Neural crest cell (in vitro differentiated cells): ENCODE results near the gene GLT1D1. TPM values are rescaled to one million over a fixed set of nuclear protein-coding genes. Genes with fewer than 3 reads are reported as not detected.

Experiments
- DNase-seq: peaks from one replicate; pipeline ENCODE4 v3.0.0; 2021; ENCODE audit warnings: low read depth, mixed read lengths, low spot score
- H3K27ac Mint-ChIP-seq: one replicate; pipeline ENCODE4 v1.8.0; 2021; ENCODE audit warnings: mild to moderate bottlenecking, mixed read lengths; ENCODE audit not compliant: unreplicated experiment
- H3K27me3 Mint-ChIP-seq: 2 replicates; pipeline ENCODE4 v1.8.0; 2021; ENCODE audit warnings: low read depth, mild to moderate bottlenecking, mixed read lengths
- H3K36me3 Mint-ChIP-seq: 2 replicates; pipeline ENCODE4 v1.8.0; 2021; ENCODE audit warnings: low read depth, mild to moderate bottlenecking, mixed read lengths
- H3K4me1 Mint-ChIP-seq: 2 replicates; pipeline ENCODE4 v1.8.0; 2021; ENCODE audit warnings: mixed read lengths
- H3K4me3 Mint-ChIP-seq: one replicate; pipeline ENCODE4 v1.8.0; 2021; ENCODE audit warnings: mild to moderate bottlenecking, mixed read lengths
- H3K9me3 Mint-ChIP-seq: 2 replicates; pipeline ENCODE4 v1.8.0; 2021; ENCODE audit warnings: mixed read lengths
- total RNA-seq: library from RNA; stranded (reverse); gene quantifications from 2 replicates; pipeline ENCODE4 v1.2.1, GENCODE V29; 2021
- TF ChIP-seq, protein P1 (sequence below): fragments of 200-600 bp; sonication (generic); conservative IDR thresholded peaks from 2 replicates; pipeline ENCODE4 v1.5.0; 2021; ENCODE audit warnings: antibody characterized with exemption, mild to moderate bottlenecking

GLT1D1 gene
- total RNA-seq, 1 donor from 2014 or later: 7.4 TPM

DNA sequence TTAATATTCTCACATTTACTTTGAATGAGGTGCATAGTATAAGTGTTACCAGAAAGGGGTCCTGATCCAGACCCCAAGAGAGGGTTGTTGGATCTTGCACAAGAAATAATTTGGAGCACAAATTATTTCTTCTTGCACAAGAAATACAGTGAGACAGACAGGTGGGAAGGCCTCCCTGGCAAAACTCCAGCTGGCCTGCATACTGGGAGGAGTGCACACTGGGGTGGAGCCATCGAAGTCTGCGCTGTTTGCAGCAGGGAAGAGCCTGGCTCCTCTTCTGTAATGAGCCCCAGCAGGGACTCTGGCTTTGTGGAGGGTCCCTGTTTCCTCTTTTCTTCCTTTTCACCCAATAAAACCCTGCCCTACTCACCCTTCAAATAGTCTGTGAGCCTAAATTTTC lies 141.6 kb downstream of the GLT1D1 start:
- DNase-seq: no peak
- H3K36me3 Mint-ChIP-seq: no peaks in the 10 kb centered on the region
- no peaks in the 10 kb centered on the region for H3K9me3 Mint-ChIP-seq
- H3K27me3 Mint-ChIP-seq: no peaks in the 10 kb centered on the region
- no peak overlapping the region for H3K4me3 Mint-ChIP-seq
- TF ChIP-seq, protein P1, sequence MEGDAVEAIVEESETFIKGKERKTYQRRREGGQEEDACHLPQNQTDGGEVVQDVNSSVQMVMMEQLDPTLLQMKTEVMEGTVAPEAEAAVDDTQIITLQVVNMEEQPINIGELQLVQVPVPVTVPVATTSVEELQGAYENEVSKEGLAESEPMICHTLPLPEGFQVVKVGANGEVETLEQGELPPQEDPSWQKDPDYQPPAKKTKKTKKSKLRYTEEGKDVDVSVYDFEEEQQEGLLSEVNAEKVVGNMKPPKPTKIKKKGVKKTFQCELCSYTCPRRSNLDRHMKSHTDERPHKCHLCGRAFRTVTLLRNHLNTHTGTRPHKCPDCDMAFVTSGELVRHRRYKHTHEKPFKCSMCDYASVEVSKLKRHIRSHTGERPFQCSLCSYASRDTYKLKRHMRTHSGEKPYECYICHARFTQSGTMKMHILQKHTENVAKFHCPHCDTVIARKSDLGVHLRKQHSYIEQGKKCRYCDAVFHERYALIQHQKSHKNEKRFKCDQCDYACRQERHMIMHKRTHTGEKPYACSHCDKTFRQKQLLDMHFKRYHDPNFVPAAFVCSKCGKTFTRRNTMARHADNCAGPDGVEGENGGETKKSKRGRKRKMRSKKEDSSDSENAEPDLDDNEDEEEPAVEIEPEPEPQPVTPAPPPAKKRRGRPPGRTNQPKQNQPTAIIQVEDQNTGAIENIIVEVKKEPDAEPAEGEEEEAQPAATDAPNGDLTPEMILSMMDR: no peak
- H3K4me1 Mint-ChIP-seq: no peaks in the 10 kb centered on the region
- no peak overlapping the region for H3K27ac Mint-ChIP-seq

DNA sequence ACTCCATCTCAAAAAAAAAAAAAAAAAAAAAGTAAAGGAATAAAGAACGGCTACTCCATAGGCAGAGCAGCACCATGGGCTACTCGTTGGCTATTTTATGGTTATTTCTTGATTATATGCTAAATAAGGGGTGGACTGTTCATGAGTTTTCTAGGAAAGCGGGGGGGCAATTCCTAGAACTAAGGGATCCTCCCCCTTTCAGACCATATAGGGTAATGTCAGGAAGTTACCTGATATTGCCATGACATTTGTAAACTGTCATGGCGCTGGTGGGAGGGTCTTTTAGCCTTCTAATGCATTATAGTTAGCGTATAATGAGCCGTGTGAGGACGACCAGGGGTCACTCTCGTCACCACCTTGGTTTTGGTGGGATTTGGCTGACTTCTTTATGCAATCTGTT lies 142.3 kb downstream of the GLT1D1 start:
- TF ChIP-seq, protein P1: no peak
- Mint-ChIP-seq H3K27me3 (no peaks in the 10 kb centered on the region), H3K27ac (no peak overlapping the region), H3K9me3 (no peaks in the 10 kb centered on the region), H3K4me3 (no peak overlapping the region), H3K36me3 (no peaks in the 10 kb centered on the region), H3K4me1 (no peaks in the 10 kb centered on the region)
- DNase-seq: no peak

DNA sequence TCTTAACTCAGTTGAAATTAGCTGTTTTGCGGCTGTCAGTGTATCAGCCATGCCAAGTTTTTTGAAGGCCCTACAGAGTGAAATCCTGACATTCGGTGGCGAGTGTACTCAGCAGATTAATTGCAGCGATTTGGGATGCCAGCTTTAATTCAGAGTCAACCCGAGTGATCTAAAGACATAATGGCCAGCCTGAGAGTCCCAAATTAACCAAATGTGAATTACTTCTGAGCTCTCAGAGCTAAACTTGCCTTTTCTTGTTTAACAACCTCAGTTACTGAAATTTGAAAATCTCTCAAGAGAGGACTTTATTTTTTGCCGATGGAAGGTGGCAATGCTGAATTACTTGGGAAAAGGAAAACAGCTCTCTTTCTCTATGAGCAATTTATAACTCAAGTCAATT lies 148.5 kb downstream of the GLT1D1 start:
- H3K9me3 Mint-ChIP-seq: no peaks in the 10 kb centered on the region
- H3K4me1 Mint-ChIP-seq: no peaks in the 10 kb centered on the region
- TF ChIP-seq, protein P1: no peak
- DNase-seq: no peak
- H3K4me3 Mint-ChIP-seq: no peak overlapping the region
- H3K27ac Mint-ChIP-seq: no peak overlapping the region
- no peaks in the 10 kb centered on the region for H3K36me3 Mint-ChIP-seq
- H3K27me3 Mint-ChIP-seq: no peaks in the 10 kb centered on the region

DNA sequence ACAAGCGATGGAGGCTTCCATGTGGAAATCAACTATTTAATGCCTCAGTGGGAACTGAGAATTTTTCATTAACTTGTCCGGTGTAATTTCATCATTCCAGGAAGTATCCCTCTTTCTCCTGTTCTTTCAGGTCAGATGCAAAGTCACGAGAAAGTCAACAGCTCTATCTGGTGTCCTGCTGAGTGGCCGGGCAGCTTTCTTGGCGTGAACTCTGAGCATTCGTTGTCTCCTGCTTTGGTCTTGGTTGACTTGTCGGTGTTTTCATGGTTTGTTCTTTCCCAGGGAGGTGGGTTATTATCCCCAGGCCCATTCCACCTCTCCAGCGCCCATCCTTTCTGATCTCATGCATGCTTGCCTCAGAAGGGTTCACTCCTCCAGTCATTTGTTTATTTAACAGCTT lies 149.1 kb downstream of the GLT1D1 start:
- no peak overlapping the region for H3K27ac Mint-ChIP-seq
- no peaks in the 10 kb centered on the region for H3K27me3 Mint-ChIP-seq
- no peaks in the 10 kb centered on the region for H3K36me3 Mint-ChIP-seq
- DNase-seq: no peak
- TF ChIP-seq, protein P1: no peak
- H3K4me1 Mint-ChIP-seq: no peaks in the 10 kb centered on the region
- no peaks in the 10 kb centered on the region for H3K9me3 Mint-ChIP-seq
- no peak overlapping the region for H3K4me3 Mint-ChIP-seq

DNA sequence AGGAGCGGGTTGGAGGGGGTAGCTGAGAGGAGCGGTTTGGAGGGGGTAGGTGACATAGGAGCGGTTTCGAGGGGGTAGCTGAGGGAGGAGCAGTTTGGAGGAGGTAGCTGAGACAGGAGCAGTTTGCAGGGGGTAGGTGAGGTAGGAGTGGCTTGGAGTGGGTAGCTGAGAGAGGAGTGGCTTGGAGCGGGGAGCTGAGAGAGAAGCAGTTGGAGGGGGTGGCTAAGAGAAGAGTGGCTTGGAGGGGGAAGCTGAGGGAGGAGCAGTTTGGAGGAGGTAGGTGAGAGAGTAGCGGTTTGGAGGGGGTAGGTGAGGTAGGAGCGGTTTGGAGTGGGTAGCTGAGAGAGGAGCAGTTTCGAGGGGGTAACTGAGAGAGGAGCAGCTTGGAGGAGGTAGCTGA lies 152.1 kb downstream of the GLT1D1 start:
- Mint-ChIP-seq H3K4me3 (no peak overlapping the region), H3K9me3 (no peaks in the 10 kb centered on the region), H3K36me3 (no peaks in the 10 kb centered on the region), H3K27me3 (peaks cover 10% of the 10 kb centered on the region), H3K4me1 (no peaks in the 10 kb centered on the region), H3K27ac (no peak overlapping the region)
- TF ChIP-seq, protein P1: no peak
- no peak for DNase-seq

DNA sequence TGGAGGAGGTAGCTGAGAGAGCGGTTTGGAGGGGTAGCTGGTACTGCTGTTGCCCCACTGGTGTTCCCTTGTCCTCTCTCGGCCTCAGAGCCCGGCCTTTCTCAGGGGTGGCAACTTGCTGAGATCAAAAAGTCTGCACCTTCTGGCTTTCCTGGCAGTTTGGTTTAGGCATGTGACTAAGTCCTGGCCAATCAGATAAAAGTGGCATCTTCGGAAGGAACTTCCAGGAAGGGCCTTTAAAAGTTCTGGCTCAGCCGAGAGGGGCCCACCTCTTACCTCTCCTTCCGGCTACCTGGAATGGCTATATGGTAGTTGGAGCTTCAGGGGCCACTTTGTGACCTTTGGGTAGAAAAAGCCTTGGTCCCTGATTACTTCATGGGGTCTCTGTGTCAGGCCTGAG lies 152.6 kb downstream of the GLT1D1 start:
- no peaks in the 10 kb centered on the region for H3K4me1 Mint-ChIP-seq
- no peaks in the 10 kb centered on the region for H3K9me3 Mint-ChIP-seq
- no peaks in the 10 kb centered on the region for H3K36me3 Mint-ChIP-seq
- TF ChIP-seq, protein P1: no peak
- no peak overlapping the region for H3K4me3 Mint-ChIP-seq
- peaks cover 14% of the 10 kb centered on the region for H3K27me3 Mint-ChIP-seq
- no peak for DNase-seq
- H3K27ac Mint-ChIP-seq: no peak overlapping the region
